Endothelial cell of umbilical vein (primary cell): ENCODE measurements around the gene ENHO. TPM values are rescaled to one million over a fixed set of nuclear protein-coding genes. Genes with fewer than 3 reads are reported as not detected.

Source experiments
- BruUV-seq: library from RNA; stranded (reverse); fragments of 400-500 nt; replicated peaks from 2 replicates; lab custom pipeline; 2021; lab: Mats Ljungman, UMichigan
- CTCF ChIA-PET: fragments of 300-600, 350-600 bp; sonication (Branson Sonifier 250); formaldehyde crosslinking; loops from one replicate; lab custom pipeline; 2021; ENCODE audit warnings: antibody characterized with exemption, inconsistent platforms; lab: Charles Lee
- POLR2A ChIA-PET: fragments of 300-600, 350-600 bp; sonication (Branson Sonifier 250); formaldehyde crosslinking; loops from one replicate; lab custom pipeline; 2021; ENCODE audit warnings: antibody characterized with exemption, inconsistent platforms; lab: Charles Lee
- DNase-seq: peaks from one replicate; pipeline ENCODE4 v3.0.0-alpha.2; 2011; ENCODE audit warnings: low read depth, low spot score
- FAIRE-seq: peaks from 2 replicates; lab custom pipeline; 2011; peaks lifted over from hg19 to GRCh38; lab: Jason Lieb, UNC
- H2AFZ ChIP-seq: 2 replicates; pipeline ENCODE4 v1.6.0; 2012; ENCODE audit warnings: low read depth, low read length, control low read depth, inconsistent platforms
- H3K27ac ChIP-seq: 2 replicates; pipeline ENCODE4 v1.5.1; 2011; ENCODE audit warnings: low read depth, mild to moderate bottlenecking, control low read depth, low read length, moderate library complexity; ENCODE audit not compliant: insufficient read depth
- H3K27me3 ChIP-seq, 2 experiments: 2 replicates each; pipeline versions ENCODE4 v1.6.0 to v1.6.1; 2011; ENCODE audit warnings: low read length in 2 of 2, mixed read lengths in 1 of 2; ENCODE audit not compliant: control insufficient read depth in 2 of 2, insufficient read depth in 2 of 2
- H3K36me3 ChIP-seq, 2 experiments: 2 replicates in 1 of 2; 3 replicates in 1 of 2; pipeline ENCODE4 v1.5.1; 2011; ENCODE audit warnings: low read length in 2 of 2, mild to moderate bottlenecking in 1 of 2, moderate library complexity in 1 of 2; ENCODE audit not compliant: control insufficient read depth in 2 of 2, insufficient read depth in 2 of 2; ENCODE audit errors: extremely low read depth in 1 of 2
- H3K4me1 ChIP-seq: 3 replicates; pipeline ENCODE4 v1.5.1; 2011; ENCODE audit warnings: mild to moderate bottlenecking, low read length; ENCODE audit not compliant: control insufficient read depth, insufficient read depth; ENCODE audit errors: extremely low read depth
- H3K4me2 ChIP-seq: 2 replicates; pipeline ENCODE4 v1.6.1; 2011; ENCODE audit warnings: low read length, control low read depth, mixed read lengths; ENCODE audit not compliant: insufficient read depth
- H3K4me3 ChIP-seq, 3 experiments: fragments of 200-600 bp in 1 of 3; sonication (generic), shearing (Covaris generic) in 1 of 3; replicated peaks in 1 of 3; 2 replicates each; pipeline ENCODE4 v1.5.1; 2011 to 2016; ENCODE audit warnings: control low read depth in 3 of 3, low read length in 3 of 3, mild to moderate bottlenecking in 2 of 3, inconsistent platforms in 1 of 3, low read depth in 1 of 3, moderate library complexity in 1 of 3; ENCODE audit not compliant: insufficient read depth in 1 of 3
- H3K79me2 ChIP-seq: 2 replicates; pipeline ENCODE4 v1.6.0; 2012; ENCODE audit warnings: low read length, inconsistent platforms; ENCODE audit not compliant: control insufficient read depth, insufficient read depth
- H3K9ac ChIP-seq: replicated peaks from 2 replicates; pipeline ENCODE3; 2011; ENCODE audit warnings: low read length, control low read depth; ENCODE audit not compliant: insufficient read depth; ENCODE audit errors: extremely low read depth
- H3K9me1 ChIP-seq: replicated peaks from 3 replicates; pipeline ENCODE4 v1.6.0; 2011; ENCODE audit warnings: mild to moderate bottlenecking, low read length; ENCODE audit not compliant: control insufficient read depth, insufficient read depth; ENCODE audit errors: extremely low read depth
- H3K9me3 ChIP-seq: replicated peaks from 2 replicates; pipeline ENCODE4 v1.5.1; 2012; ENCODE audit warnings: low read length, inconsistent platforms; ENCODE audit not compliant: control insufficient read depth, insufficient read depth
- H4K20me1 ChIP-seq: replicated peaks from 2 replicates; pipeline ENCODE3; 2011; ENCODE audit warnings: mild to moderate bottlenecking, low read length; ENCODE audit not compliant: control insufficient read depth, insufficient read depth; ENCODE audit errors: extremely low read depth
- EZH2 ChIP-seq: IDR thresholded peaks from 2 replicates; pipeline ENCODE4 v1.6.1; 2012; ENCODE audit warnings: borderline replicate concordance, low read depth, mild to moderate bottlenecking, moderate library complexity, low read length, inconsistent platforms; ENCODE audit not compliant: severe bottlenecking
- GATA2 ChIP-seq: IDR thresholded peaks from 2 replicates; pipeline ENCODE4 v1.7.0; 2011; ENCODE audit warnings: low read depth, mild to moderate bottlenecking, moderate library complexity, mixed read lengths, low read length; ENCODE audit not compliant: insufficient read length, insufficient read depth
- JUN ChIP-seq: IDR thresholded peaks from 2 replicates; pipeline ENCODE4 v1.6.1; 2011; ENCODE audit warnings: borderline replicate concordance, low read depth; ENCODE audit not compliant: insufficient read length, insufficient read depth
- MYC ChIP-seq: IDR thresholded peaks from one replicate; pipeline ENCODE4 v1.6.1; 2011; ENCODE audit warnings: mild to moderate bottlenecking, low read depth, low read length
- POLR2A ChIP-seq: IDR thresholded peaks from 2 replicates; pipeline ENCODE4 v1.6.1; 2012; ENCODE audit warnings: low read depth, mild to moderate bottlenecking, control low read depth, low read length
- POLR2AphosphoS5 ChIP-seq: IDR thresholded peaks from 2 replicates; pipeline ENCODE4 v1.6.1; 2012; ENCODE audit warnings: low read depth, mild to moderate bottlenecking, control low read depth, low read length, moderate library complexity; ENCODE audit not compliant: insufficient read depth
- dilution Hi-C: fragments of 300-500 bp; cut with MboI; formaldehyde crosslinking; loops from one replicate; pipeline ENCODE4 v1.15.0; 2019; ENCODE audit warnings: low sequenced_read_pairs; ENCODE audit not compliant: extremely low pct_ligation_motif_present
- intact Hi-C: fragments of 100-400 bp; cut with micrococcal nuclease; formaldehyde crosslinking; loops from one replicate; pipeline ENCODE4 v1.10.0; 2022
- polyA plus RNA-seq, 4 experiments: library from polyadenylated mRNA; depleted of rRNA in 3 of 4; stranded (reverse) in 3 of 4; unstranded in 1 of 4; fragments of >200 nt; gene quantifications; 2 replicates each; pipeline versions ENCODE4 v1.2.1 to v1.2.3, GENCODE V29; 2011 to 2012; ENCODE audit warnings: missing spikeins in 1 of 4
- total RNA-seq: library from RNA; stranded (reverse); gene quantifications from 2 replicates; pipeline ENCODE4 v1.2.3, GENCODE V29; 2021
- TF ChIP-seq, protein P1 (sequence below): IDR thresholded peaks from 2 replicates; pipeline ENCODE4 v1.6.1; 2011; ENCODE audit not compliant: insufficient read depth, insufficient read length
- TF ChIP-seq, protein P2 (sequence below), 2 donors: IDR thresholded peaks; 1 replicate in 1 of 2; 2 replicates in 1 of 2; pipeline ENCODE4 v1.5.1; 2011; ENCODE audit warnings: low read length in 2 of 2, mild to moderate bottlenecking in 2 of 2, moderate library complexity in 2 of 2, control low read depth in 1 of 2, inconsistent platforms in 1 of 2, low read depth in 1 of 2; ENCODE audit not compliant: insufficient read depth in 1 of 2; ENCODE audit errors: extremely low read depth in 1 of 2

The ENHO gene
- total and polyA plus RNA-seq, 2 donors (not counting 3 experiments of a cell fraction or from before 2014, with no cell fraction given): 0.10 TPM; not detected in 1

DNA sequence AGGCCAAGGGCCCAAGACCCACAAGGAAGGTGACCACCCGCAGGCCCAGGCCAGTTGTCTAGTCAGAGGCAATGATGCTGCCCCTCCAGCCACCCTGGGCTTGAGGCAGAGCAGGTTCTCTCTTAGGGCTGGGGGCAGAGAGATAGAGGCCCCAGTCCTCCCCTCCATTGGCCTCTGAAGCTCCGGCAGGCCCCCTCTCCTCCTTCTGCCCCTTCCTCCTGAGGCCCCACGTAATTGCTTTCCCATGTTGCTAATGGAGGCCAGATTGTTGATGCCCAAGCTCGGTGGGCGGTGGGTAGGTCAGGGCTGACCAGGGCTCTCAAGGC lies 26.6 kb upstream of the ENHO start:
- Histone ChIP-seq H3K27ac (no peak overlapping the region), H3K36me3 (no peaks in the 10 kb centered on the region), H4K20me1 (no peaks in the 10 kb centered on the region), H3K4me2 (no peak overlapping the region), H2AFZ (no peak overlapping the region), H3K9ac (no peak overlapping the region), H3K9me3 (no peaks in the 10 kb centered on the region), H3K79me2 (no peaks in the 10 kb centered on the region), H3K27me3 (peaks cover 2 to 7% of the 10 kb centered on the region in 2 experiments), H3K9me1 (no peaks in the 10 kb centered on the region), H3K4me3 (no peak overlapping the region), H3K4me1 (no peaks in the 10 kb centered on the region)
- CTCF ChIA-PET: interaction anchor here (1.2 to 11.1 kb wide), 4 partner anchors 14 to 145 kb away, joined by 3 to 326 read pairs (median 5); no protein-coding TSS in a partner anchor
- intact Hi-C loops: no loop called here
- DNase-seq (no peak), FAIRE-seq (no peak)
- dilution Hi-C loops: no loop called here
- no peak for TF ChIP-seq EZH2
- TF ChIP-seq POLR2AphosphoS5: no peak
- TF ChIP-seq, protein P1, sequence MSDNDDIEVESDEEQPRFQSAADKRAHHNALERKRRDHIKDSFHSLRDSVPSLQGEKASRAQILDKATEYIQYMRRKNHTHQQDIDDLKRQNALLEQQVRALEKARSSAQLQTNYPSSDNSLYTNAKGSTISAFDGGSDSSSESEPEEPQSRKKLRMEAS: no peak
- no peak for TF ChIP-seq MYC
- no peak for TF ChIP-seq POLR2A
- TF ChIP-seq JUN: no peak
- TF ChIP-seq, protein P2, sequence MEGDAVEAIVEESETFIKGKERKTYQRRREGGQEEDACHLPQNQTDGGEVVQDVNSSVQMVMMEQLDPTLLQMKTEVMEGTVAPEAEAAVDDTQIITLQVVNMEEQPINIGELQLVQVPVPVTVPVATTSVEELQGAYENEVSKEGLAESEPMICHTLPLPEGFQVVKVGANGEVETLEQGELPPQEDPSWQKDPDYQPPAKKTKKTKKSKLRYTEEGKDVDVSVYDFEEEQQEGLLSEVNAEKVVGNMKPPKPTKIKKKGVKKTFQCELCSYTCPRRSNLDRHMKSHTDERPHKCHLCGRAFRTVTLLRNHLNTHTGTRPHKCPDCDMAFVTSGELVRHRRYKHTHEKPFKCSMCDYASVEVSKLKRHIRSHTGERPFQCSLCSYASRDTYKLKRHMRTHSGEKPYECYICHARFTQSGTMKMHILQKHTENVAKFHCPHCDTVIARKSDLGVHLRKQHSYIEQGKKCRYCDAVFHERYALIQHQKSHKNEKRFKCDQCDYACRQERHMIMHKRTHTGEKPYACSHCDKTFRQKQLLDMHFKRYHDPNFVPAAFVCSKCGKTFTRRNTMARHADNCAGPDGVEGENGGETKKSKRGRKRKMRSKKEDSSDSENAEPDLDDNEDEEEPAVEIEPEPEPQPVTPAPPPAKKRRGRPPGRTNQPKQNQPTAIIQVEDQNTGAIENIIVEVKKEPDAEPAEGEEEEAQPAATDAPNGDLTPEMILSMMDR (IDR thresholded peaks at IDR 0.05; ENCODE audit: extremely low read depth in 1 of 2, insufficient read depth in 1 of 2, low read depth in 1 of 2, low read length in 2 of 2): no peak
- TF ChIP-seq GATA2: no peak
- POLR2A ChIA-PET: no interaction called here
- no TSS peak for BruUV-seq
